Hepatocyte (in vitro differentiated cells): ENCODE data around the gene TAL2. TPM values are rescaled to one million over a fixed set of nuclear protein-coding genes. Genes with fewer than 3 reads are reported as not detected.

Experiments used
- DNase-seq: peaks from one replicate; pipeline ENCODE4 v3.0.0-alpha.2; 2016; ENCODE audit warnings: low spot score
- H2AFZ ChIP-seq: fragments of 200-600 bp; sonication (generic); 2 replicates; pipeline ENCODE4 v1.6.0; 2016; ENCODE audit warnings: antibody characterized with exemption, mild to moderate bottlenecking
- H3K27ac ChIP-seq: fragments of 200-600 bp; sonication (generic); 2 replicates; pipeline ENCODE4 v1.5.1; 2016; ENCODE audit warnings: mild to moderate bottlenecking
- H3K27me3 ChIP-seq: fragments of 200-600 bp; sonication (generic); 2 replicates; pipeline ENCODE4 v1.6.1; 2016
- H3K36me3 ChIP-seq: fragments of 200-600 bp; sonication (generic); replicated peaks from 2 replicates; pipeline ENCODE4 v1.5.1; 2016; ENCODE audit warnings: low read depth; ENCODE audit not compliant: insufficient read depth
- H3K4me1 ChIP-seq: fragments of 200-600 bp; sonication (generic); 2 replicates; pipeline ENCODE4 v1.5.1; 2016; ENCODE audit warnings: mild to moderate bottlenecking, moderate library complexity; ENCODE audit not compliant: insufficient read depth
- H3K4me2 ChIP-seq: fragments of 200-600 bp; sonication (generic); 2 replicates; pipeline ENCODE4 v1.6.0; 2016
- H3K4me3 ChIP-seq: fragments of 200-600 bp; sonication (generic); 2 replicates; pipeline ENCODE4 v1.5.1; 2016; ENCODE audit warnings: mild to moderate bottlenecking
- H3K79me2 ChIP-seq: fragments of 200-600 bp; sonication (generic); 2 replicates; pipeline ENCODE4 v1.6.0; 2017; ENCODE audit warnings: mild to moderate bottlenecking
- H3K9me2 ChIP-seq: fragments of 200-600 bp; sonication (generic); replicated peaks from 2 replicates; pipeline ENCODE4 v1.6.0; 2017; ENCODE audit warnings: mild to moderate bottlenecking; ENCODE audit not compliant: insufficient read depth
- H3K9me3 ChIP-seq: fragments of 200-600 bp; sonication (generic); 2 replicates; pipeline ENCODE4 v1.5.1; 2016; ENCODE audit warnings: low read depth, mild to moderate bottlenecking
- H4K20me1 ChIP-seq: fragments of 200-600 bp; sonication (generic); 2 replicates; pipeline ENCODE4 v1.6.0; 2016; ENCODE audit warnings: mild to moderate bottlenecking; ENCODE audit not compliant: insufficient read depth, poor library complexity, severe bottlenecking
- CTCF ChIP-seq: fragments of 200-600 bp; sonication (generic); IDR thresholded peaks from 2 replicates; pipeline ENCODE4 v1.5.1; 2016; ENCODE audit warnings: antibody characterized with exemption, mild to moderate bottlenecking; ENCODE audit not compliant: poor library complexity
- EZH2 ChIP-seq: fragments of 200-600 bp; sonication (generic); IDR thresholded peaks from 2 replicates; pipeline ENCODE4 v1.6.1; 2016; ENCODE audit warnings: antibody characterized with exemption, mild to moderate bottlenecking, borderline replicate concordance
- EZH2phosphoT487 ChIP-seq: fragments of 200-600 bp; sonication (generic); IDR thresholded peaks from one replicate; pipeline ENCODE4 v1.6.1; 2018; ENCODE audit warnings: antibody characterized with exemption, mild to moderate bottlenecking, low read depth, moderate library complexity; ENCODE audit not compliant: unreplicated experiment, severe bottlenecking
- WGBS: methylation state at CpG from one replicate; pipeline ENCODE4 v1.1.6; 2016; ENCODE audit warnings: low lambda C conversion rate; ENCODE audit errors: missing lambda C conversion rate; 5-methylcytosine and 5-hydroxymethylcytosine counted together
- polyA plus RNA-seq: library from polyadenylated mRNA; unstranded; fragments of >200 nt; fragmentation: Nextera tagmentation; extraction: Ambion mirVana; gene quantifications from 2 replicates; pipeline ENCODE4 v1.2.1, GENCODE V29; 2016
- total RNA-seq: library from RNA; depleted of rRNA; stranded (reverse); fragments of >200 nt; gene quantifications from 2 replicates; pipeline ENCODE4 v1.2.3, GENCODE V29; 2014

TAL2 gene
- total and polyA plus RNA-seq, 2 experiments from 2014 or later: not detected

GRCh38 chr9:105696219-105696793, 34.0 kb downstream of the TAL2 start:
- peaks cover 21% of the 10 kb centered on the region for H3K27me3 ChIP-seq
- H3K4me2 ChIP-seq: peak overlapping the region; percentile 76
- no peak for TF ChIP-seq EZH2phosphoT487
- no peak for TF ChIP-seq CTCF
- TF ChIP-seq EZH2: no peak
- no peak overlapping the region for H3K27ac ChIP-seq
- H3K4me3 ChIP-seq: no peak overlapping the region
- no peaks in the 10 kb centered on the region for H3K36me3 ChIP-seq
- WGBS: 96% methylated on average over 12 of the region's 12 CpGs
- H4K20me1 ChIP-seq: no peaks in the 10 kb centered on the region
- H2AFZ ChIP-seq: no peak overlapping the region
- DNase-seq: no peak
- H3K79me2 ChIP-seq: peaks cover 41% of the 10 kb centered on the region
- H3K9me2 ChIP-seq: no peaks in the 10 kb centered on the region
- H3K9me3 ChIP-seq: no peaks in the 10 kb centered on the region
- peaks cover 2% of the 10 kb centered on the region for H3K4me1 ChIP-seq

- H3K9me3 ChIP-seq: no peaks in the 10 kb centered on the region
- H3K4me1 ChIP-seq: peaks cover 2% of the 10 kb centered on the region
- TF ChIP-seq CTCF: no peak
- no peak for TF ChIP-seq EZH2
- no peak for TF ChIP-seq EZH2phosphoT487
- H3K27me3 ChIP-seq: peaks cover 8% of the 10 kb centered on the region
- no peak overlapping the region for H3K4me3 ChIP-seq
- H3K4me2 ChIP-seq: no peak overlapping the region
- WGBS: 58% methylated on average over 4 of the region's 4 CpGs
- H3K79me2 ChIP-seq: peaks cover 55% of the 10 kb centered on the region
- no peak for DNase-seq
- no peaks in the 10 kb centered on the region for H3K36me3 ChIP-seq
- H3K9me2 ChIP-seq: no peaks in the 10 kb centered on the region
- no peak overlapping the region for H2AFZ ChIP-seq
- no peaks in the 10 kb centered on the region for H4K20me1 ChIP-seq
- H3K27ac ChIP-seq: no peak overlapping the region
Observed at GRCh38 chr9:105697871-105698270, 35.6 kb downstream of the TAL2 start.

GRCh38 chr9:105698348-105698870, 36.2 kb downstream of the TAL2 start:
- no peak overlapping the region for H2AFZ ChIP-seq
- H3K4me2 ChIP-seq: no peak overlapping the region
- 93% methylated on average over 1 of the region's 1 CpG for WGBS
- no peak overlapping the region for H3K27ac ChIP-seq
- H3K27me3 ChIP-seq: peaks cover 2% of the 10 kb centered on the region
- TF ChIP-seq CTCF (no peak), EZH2 (no peak), EZH2phosphoT487 (no peak)
- H3K79me2 ChIP-seq: peaks cover 56% of the 10 kb centered on the region
- no peak overlapping the region for H3K4me3 ChIP-seq
- H3K4me1 ChIP-seq: peaks cover 2% of the 10 kb centered on the region
- no peaks in the 10 kb centered on the region for H4K20me1 ChIP-seq
- H3K36me3 ChIP-seq: no peaks in the 10 kb centered on the region
- no peaks in the 10 kb centered on the region for H3K9me3 ChIP-seq
- DNase-seq: no peak
- H3K9me2 ChIP-seq: no peaks in the 10 kb centered on the region
